Smooth muscle cell (in vitro differentiated cells): Measurements from ENCODE around the gene CFAP54. TPM values are rescaled to one million over a fixed set of nuclear protein-coding genes. Genes with fewer than 3 reads are reported as not detected.
A peak's percentile ranks its signal among the peaks of the same experiment; 100 is the strongest.

Experiments used
- DNase-seq: peaks from one replicate; lab custom pipeline; 2025; ENCODE audit not compliant: unreplicated experiment; lab: John Stamatoyannopoulos, UW
- H2AFZ ChIP-seq: fragments of 200-600 bp; sonication (generic); 2 replicates; pipeline ENCODE4 v1.6.0; 2016; ENCODE audit warnings: antibody characterized with exemption, low read depth, mild to moderate bottlenecking
- H3F3A ChIP-seq: fragments of 200-600 bp; sonication (generic); 2 replicates; pipeline ENCODE4 v1.6.0; 2017; ENCODE audit warnings: antibody characterized with exemption, low read depth
- H3K27ac ChIP-seq: fragments of 200-600 bp; sonication (generic); 2 replicates; pipeline ENCODE4 v1.5.1; 2016; ENCODE audit warnings: low read depth, mild to moderate bottlenecking
- H3K27me3 ChIP-seq: fragments of 200-600 bp; sonication (generic); 2 replicates; pipeline ENCODE4 v1.6.1; 2016; ENCODE audit warnings: low read depth, mild to moderate bottlenecking
- H3K36me3 ChIP-seq: fragments of 200-600 bp; sonication (generic); 2 replicates; pipeline ENCODE4 v1.5.1; 2016; ENCODE audit warnings: low read depth
- H3K4me1 ChIP-seq: fragments of 200-600 bp; sonication (generic); 2 replicates; pipeline ENCODE4 v1.5.1; 2016; ENCODE audit warnings: low read depth
- H3K4me2 ChIP-seq: fragments of 200-600 bp; sonication (generic); 2 replicates; pipeline ENCODE4 v1.6.0; 2016; ENCODE audit warnings: mild to moderate bottlenecking
- H3K4me3 ChIP-seq: fragments of 200-600 bp; sonication (generic); 2 replicates; pipeline ENCODE4 v1.5.1; 2016; ENCODE audit warnings: mild to moderate bottlenecking
- H3K79me2 ChIP-seq: fragments of 200-600 bp; sonication (generic); 2 replicates; pipeline ENCODE4 v1.6.0; 2016; ENCODE audit warnings: low read depth, mild to moderate bottlenecking
- H3K9ac ChIP-seq: fragments of 200-600 bp; sonication (generic); 2 replicates; pipeline ENCODE4 v1.6.0; 2016; ENCODE audit warnings: low read depth
- H3K9me3 ChIP-seq: fragments of 200-600 bp; sonication (generic); replicated peaks from 2 replicates; pipeline ENCODE4 v1.5.1; 2016; ENCODE audit warnings: low read depth
- H4K20me1 ChIP-seq: fragments of 200-600 bp; sonication (generic); 2 replicates; pipeline ENCODE4 v1.6.0; 2016; ENCODE audit warnings: low read depth
- CTCF ChIP-seq: fragments of 200-600 bp; sonication (generic); IDR thresholded peaks from 2 replicates; pipeline ENCODE4 v1.5.1; 2017; ENCODE audit warnings: borderline replicate concordance, mild to moderate bottlenecking, antibody characterized with exemption; ENCODE audit not compliant: insufficient read depth, poor library complexity, severe bottlenecking
- WGBS: methylation state at CpG from one replicate; pipeline ENCODE4 v1.1.7; 2016; ENCODE audit warnings: low lambda C conversion rate; 5-methylcytosine and 5-hydroxymethylcytosine counted together
- polyA plus RNA-seq: library from polyadenylated mRNA; unstranded; fragments of >200 nt; fragmentation: Nextera tagmentation; extraction: Ambion mirVana; gene quantifications from 2 replicates; pipeline ENCODE4 v1.2.1, GENCODE V29; 2016
- total RNA-seq: library from RNA; depleted of rRNA; stranded (reverse); fragments of >200 nt; gene quantifications from 2 replicates; pipeline ENCODE4 v1.2.3, GENCODE V29; 2014

CFAP54 gene
- total and polyA plus RNA-seq, 2 experiments from 2014 or later: 0.35 to 0.67 TPM

- Histone ChIP-seq H3K27ac (peak overlapping the region; percentile 76), H3K4me3 (peak overlapping the region; percentile 91), H3K4me1 (peaks cover 9% of the 10 kb centered on the region), H3K36me3 (no peaks in the 10 kb centered on the region), H3K9ac (peak overlapping the region; percentile 89), H3K79me2 (peaks cover 48% of the 10 kb centered on the region), H3K4me2 (peak overlapping the region; percentile 98), H3K27me3 (no peaks in the 10 kb centered on the region), H4K20me1 (peaks cover under 1% of the 10 kb centered on the region), H3F3A (no peaks in the 10 kb centered on the region), H2AFZ (peak overlapping the region; percentile 100), H3K9me3 (no peaks in the 10 kb centered on the region)
- no peak for DNase-seq
- WGBS: 12% methylated on average over 20 of the region's 23 CpGs
- TF ChIP-seq CTCF: no peak
Observed at GRCh38 chr12:96907671-96908422, 418.5 kb downstream of the CFAP54 start.

- H3K9me3 ChIP-seq: no peaks in the 10 kb centered on the region
- 85% methylated on average over 3 of the region's 3 CpGs for WGBS
- H3K79me2 ChIP-seq: peaks cover 48% of the 10 kb centered on the region
- peak overlapping the region; percentile 91 for H3K4me3 ChIP-seq
- no peaks in the 10 kb centered on the region for H3K27me3 ChIP-seq
- H2AFZ ChIP-seq: peak overlapping the region; percentile 100
- TF ChIP-seq CTCF: no peak
- H3F3A ChIP-seq: no peaks in the 10 kb centered on the region
- no peak overlapping the region for H3K27ac ChIP-seq
- peaks cover 9% of the 10 kb centered on the region for H3K4me1 ChIP-seq
- peaks cover 4% of the 10 kb centered on the region for H4K20me1 ChIP-seq
- H3K9ac ChIP-seq: peak overlapping the region; percentile 89
- H3K36me3 ChIP-seq: no peaks in the 10 kb centered on the region
- DNase-seq: no peak
- peak overlapping the region; percentile 98 for H3K4me2 ChIP-seq
Observed at GRCh38 chr12:96908423-96908675, 419.0 kb downstream of the CFAP54 start.

- Histone ChIP-seq H4K20me1 (peaks cover 4% of the 10 kb centered on the region), H3K4me3 (no peak overlapping the region), H3K36me3 (no peaks in the 10 kb centered on the region), H3K9ac (no peak overlapping the region), H3K27me3 (no peaks in the 10 kb centered on the region), H3K27ac (no peak overlapping the region), H3F3A (no peaks in the 10 kb centered on the region), H3K79me2 (peaks cover 61% of the 10 kb centered on the region), H3K9me3 (no peaks in the 10 kb centered on the region), H3K4me1 (peaks cover 9% of the 10 kb centered on the region), H2AFZ (no peak overlapping the region), H3K4me2 (no peak overlapping the region)
- no peak for DNase-seq
- 75% methylated on average over 2 of the region's 2 CpGs for WGBS
- no peak for TF ChIP-seq CTCF
Observed at GRCh38 chr12:96912261-96912660, 422.9 kb downstream of the CFAP54 start.

- H3K4me1 ChIP-seq: peaks cover 7% of the 10 kb centered on the region
- no peaks in the 10 kb centered on the region for H3F3A ChIP-seq
- H3K9me3 ChIP-seq: no peaks in the 10 kb centered on the region
- no peaks in the 10 kb centered on the region for H3K36me3 ChIP-seq
- peaks cover 59% of the 10 kb centered on the region for H3K79me2 ChIP-seq
- no peak overlapping the region for H3K9ac ChIP-seq
- no peak overlapping the region for H3K27ac ChIP-seq
- H3K27me3 ChIP-seq: no peaks in the 10 kb centered on the region
- H3K4me3 ChIP-seq: no peak overlapping the region
- peaks cover 4% of the 10 kb centered on the region for H4K20me1 ChIP-seq
- H2AFZ ChIP-seq: no peak overlapping the region
- H3K4me2 ChIP-seq: no peak overlapping the region
- no peak for TF ChIP-seq CTCF
- 98% methylated on average over 2 of the region's 2 CpGs for WGBS
- DNase-seq: no peak
Observed at GRCh38 chr12:96912943-96913342, 423.6 kb downstream of the CFAP54 start.
